Heart left ventricle (tissue), 16 donors: ENCODE results near the gene NCKIPSD. TPM values are rescaled to one million over a fixed set of nuclear protein-coding genes. Genes with fewer than 3 reads are reported as not detected.
A peak's percentile ranks its signal among the peaks of the same experiment; 100 is the strongest.

ENCODE experiments used
- ATAC-seq, 4 donors: fragments of 200-7000 bp; cut with Tn5 transposase; one replicate each; pipeline ENCODE4 v1.9.1; 2020 to 2022; ENCODE audit warnings: moderate library complexity in 4 of 4, mild to moderate bottlenecking in 3 of 4, moderate number of reproducible peaks in 1 of 4
- DNase-seq, 5 donors: peaks; one replicate each; pipeline ENCODE4 v3.0.0-alpha.2; 2020
- H3K27ac ChIP-seq, 12 donors: fragments of 200-600 bp; sonication (generic) in 4 of 12; one replicate each; pipeline versions ENCODE4 v1.5.0 to v1.8.0; 2016 to 2022; ENCODE audit warnings: mild to moderate bottlenecking in 2 of 12
- H3K27me3 ChIP-seq, 9 donors: fragments of 200-600 bp; sonication (generic) in 2 of 9; one replicate each; pipeline versions ENCODE4 v1.5.1 to v1.8.0; 2016 to 2022; ENCODE audit warnings: mild to moderate bottlenecking in 3 of 9
- H3K36me3 ChIP-seq, 9 donors: fragments of 200-600 bp; sonication (generic) in 2 of 9; one replicate each; pipeline versions ENCODE4 v1.5.0 to v1.8.0; 2018 to 2022; ENCODE audit warnings: mild to moderate bottlenecking in 2 of 9
- H3K4me1 ChIP-seq, 12 donors: fragments of 200-600 bp; sonication (generic) in 4 of 12; one replicate each; pipeline versions ENCODE4 v1.5.0 to v1.8.0; 2016 to 2022; ENCODE audit warnings: mild to moderate bottlenecking in 3 of 12
- H3K4me3 ChIP-seq, 12 donors: fragments of 200-600 bp; sonication (generic) in 4 of 12; one replicate each; pipeline versions ENCODE4 v1.5.0 to v1.8.0; 2017 to 2022; ENCODE audit warnings: mild to moderate bottlenecking in 9 of 12, moderate library complexity in 4 of 12
- H3K9me3 ChIP-seq, 12 donors: fragments of 200-600 bp; sonication (generic) in 4 of 12; one replicate each; pipeline versions ENCODE4 v1.5.0 to v1.8.0; 2016 to 2022; ENCODE audit warnings: mild to moderate bottlenecking in 1 of 12
- CTCF ChIP-seq, 12 donors: fragments of 200-600 bp; sonication (generic) in 4 of 12; IDR thresholded peaks; one replicate each; pipeline versions ENCODE4 v1.5.0 to v1.8.0; 2018 to 2022; ENCODE audit warnings: antibody characterized with exemption in 12 of 12, mild to moderate bottlenecking in 5 of 12
- POLR2A ChIP-seq, 2 donors: fragments of 450-650 bp; IDR thresholded peaks; one replicate each; pipeline ENCODE4 v1.6.1; 2017; ENCODE audit warnings: antibody characterized with exemption in 2 of 2, mild to moderate bottlenecking in 2 of 2, moderate library complexity in 2 of 2
- WGBS, 4 donors: extraction: QIAGEN DNeasy Blood & Tissue Kit in 2 of 4; methylation state at CpG; one replicate each; pipeline versions ENCODE4 v1.1.5 to v1.1.7; 2013 to 2018; 5-methylcytosine and 5-hydroxymethylcytosine counted together
- intact Hi-C, 10 donors: fragments of 100-400 bp; cut with DNase I; formaldehyde crosslinking; loops; one replicate each; pipeline versions ENCODE4 v1.11.1 to v1.14.2; 2022
- polyA plus RNA-seq, 2 donors: library from polyadenylated mRNA; stranded (reverse); fragments of 200-250 nt; gene quantifications; one replicate each; pipeline ENCODE4 v1.2.3, GENCODE V29; 2013
- total RNA-seq, 9 donors: library from RNA; depleted of rRNA in 2 of 9; stranded (reverse); fragments of >200 nt in 2 of 9; fragmentation: NEBNext Ultra II Directional in 3 of 9; extraction: Animal tissue kit (Norgen Biotek cat#: 25700) in 3 of 9; gene quantifications; one replicate each; pipeline versions ENCODE4 v1.1.0 to v1.2.4, GENCODE V29; 2016 to 2023
- donor health status: ischemic (EF 13 %, LVEDD 7.1; RV severe dilation, severe dysfunction).
- donor health status: healthy with polysubstance abuse.
- donor health status: DM: no; HTN: yes; CAD: no.
- donor health status: DM: no; HTN: no; CAD: no.
- donor health status: ischemic (EF 25% LVEDD 6.9; RV normal size, moderate dysfunction).
- donor health status: ischemic (EF 25% LVEDD 5.7; RV mildly dilated, moderate dysfunction).
- donor health status: healthy.
- donor health status: DM: yes; HTN: yes; CAD: no.
- donor health status: ischemic (EF 35%, LVEDD 5.7; RV mildly dilated, moderate dysfunction).
- donor health status: nonischemic (EF 11% LVEDD 7.7; RV severe dilation, severe dysfunction).
- donor health status: DM: yes; HTN: yes; CAD: no.
- donor health status: PGD.
- donor health status: ischemic (EF 29% LVEDD 5.4; RV normal size, mild dysfunction).
- donor health status: nonischemic (EF 23%, LVEDD 6.1; RV moderate dilation, normal function).

Gene NCKIPSD
- total and polyA plus RNA-seq, 11 donors: 9.8 to 47.6 (median 14.7) TPM

- DNase-seq (peak in 3 of 5 donors; percentile 37 to 73 (median 67)), ATAC-seq (peak; percentile 18 to 63 (median 49))
- TF ChIP-seq POLR2A (IDR thresholded peaks at IDR 0.05) (no peak), CTCF (IDR thresholded peaks at IDR 0.05) (no peak)
- Histone ChIP-seq H3K9me3 (no peaks in the 10 kb centered on the region), H3K4me1 (peaks cover 0 to 33% (median 14%) of the 10 kb centered on the region in 12 donors), H3K4me3 (peak within 1 kb of the TSS; percentile 20 to 69 (median 58)), H3K27me3 (peaks cover 0 to 33% (median 6%) of the 10 kb centered on the region in 9 donors), H3K27ac (peak within 1 kb of the TSS in 9 of 12 donors; percentile 42 to 89 (median 71)), H3K36me3 (peaks cover 0 to 6% (median 0%) of the 10 kb centered on the region in 9 donors)
- intact Hi-C loops: no loop called here
- 1 to 2% (median 1%) methylated on average over 27 to 52 of the region's 52 CpGs for WGBS, 4 donors
These were observed 22.8 kb downstream of the NCKIPSD start, which contains the start of gene CELSR3 for GRCh38 chr3:48662753-48663488. Gene CELSR3 (minus strand): TSS chr3:48662886. CDS start chr3:48662634, 252 bp downstream.

DNA sequence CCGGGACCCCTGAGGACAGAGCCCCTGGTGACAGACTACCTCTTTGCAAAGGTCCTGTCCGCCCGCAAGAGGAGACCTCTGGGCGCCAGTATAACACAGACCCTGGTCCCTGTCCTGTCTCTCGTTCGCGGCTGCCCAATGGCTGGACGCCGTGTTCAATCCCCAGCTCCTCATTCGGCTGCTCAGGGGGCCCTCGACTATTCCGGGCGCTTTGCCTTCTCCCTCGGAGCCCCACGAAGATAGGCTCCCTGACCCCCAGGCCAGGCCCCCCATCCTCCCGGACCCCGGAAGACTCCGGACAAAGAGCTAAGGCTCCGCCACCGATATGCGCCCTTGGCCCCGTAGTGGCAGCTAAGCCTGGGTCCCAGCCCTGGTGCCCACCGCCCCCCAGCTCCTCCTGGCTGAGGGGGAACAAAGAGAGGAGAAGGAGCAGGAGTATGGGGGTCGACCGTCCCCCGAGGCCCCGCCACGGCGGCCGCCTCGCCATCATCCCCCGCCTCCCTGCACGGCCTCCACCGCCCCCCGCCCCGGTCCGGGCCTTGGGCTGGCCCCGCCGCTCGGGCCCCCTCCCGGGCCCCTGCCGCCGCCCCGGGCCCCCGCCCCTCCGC lies 23.5 kb downstream of the NCKIPSD start:
- intact Hi-C loops: no loop called here
- Histone ChIP-seq H3K27ac (no peak overlapping the region), H3K27me3 (peaks cover 0 to 33% (median 6%) of the 10 kb centered on the region in 9 donors), H3K36me3 (peaks cover 0 to 6% (median 0%) of the 10 kb centered on the region in 9 donors), H3K9me3 (no peaks in the 10 kb centered on the region), H3K4me3 (peak overlapping the region in 7 of 12 donors; percentile 4 to 68 (median 60)), H3K4me1 (peaks cover 0 to 33% (median 14%) of the 10 kb centered on the region in 12 donors)
- 2 to 5% (median 3%) methylated on average over 16 to 46 of the region's 46 CpGs for WGBS, 4 donors
- no peak for TF ChIP-seq CTCF (IDR thresholded peaks at IDR 0.05)
- no peak for TF ChIP-seq POLR2A (IDR thresholded peaks at IDR 0.05)
- ATAC-seq (no peak), DNase-seq (no peak)

- intact Hi-C loops: no loop called here
- H3K9me3 ChIP-seq: no peaks in the 10 kb centered on the region
- peaks cover 0 to 39% (median 15%) of the 10 kb centered on the region in 12 donors for H3K4me1 ChIP-seq
- 1 to 2% (median 2%) methylated on average over 34 to 67 of the region's 67 CpGs for WGBS, 4 donors
- peaks cover 0 to 33% (median 6%) of the 10 kb centered on the region in 9 donors for H3K27me3 ChIP-seq
- no peak overlapping the region for H3K27ac ChIP-seq
- H3K36me3 ChIP-seq: peaks cover 0 to 5% (median 0%) of the 10 kb centered on the region in 9 donors
- DNase-seq (peak; percentile 55 to 83 (median 60)), ATAC-seq (peak in 2 of 4 donors; percentile 12 to 48)
- H3K4me3 ChIP-seq: peak overlapping the region in 11 of 12 donors; percentile 6 to 55 (median 43)
- TF ChIP-seq CTCF (IDR thresholded peaks at IDR 0.05) (no peak), POLR2A (IDR thresholded peaks at IDR 0.05) (no peak)
These were observed 24.1 kb downstream of the NCKIPSD start for GRCh38 chr3:48661501-48662144.
